ENCODE measurements around the gene PRLH. TPM values are rescaled to one million over a fixed set of nuclear protein-coding genes. Genes with fewer than 3 reads are reported as not detected.
A peak's percentile ranks its signal among the peaks of the same experiment; 100 is the strongest.

The PRLH gene
- total RNA-seq, 1 donor from 2014 or later, result not detected

DNA sequence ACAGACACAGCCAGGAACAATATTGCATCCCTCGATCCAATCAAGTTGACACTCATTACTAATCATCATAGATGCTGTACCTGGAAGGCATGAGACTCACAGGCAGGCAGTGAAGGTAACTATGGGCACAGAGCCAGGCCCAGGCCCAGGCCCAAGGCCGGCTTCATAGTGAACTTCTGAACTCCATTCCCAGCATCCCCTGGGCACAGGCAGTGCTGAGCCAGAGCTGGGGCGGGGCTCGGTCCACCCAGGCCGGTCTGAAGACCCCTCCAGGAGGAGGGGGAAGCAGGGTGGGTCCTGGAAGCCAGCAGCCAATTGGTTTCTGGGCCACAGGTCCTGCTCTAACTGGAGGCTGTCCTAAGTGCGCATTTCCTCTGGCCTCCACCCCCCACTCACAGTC, 41.7 kb upstream of the PRLH start:
- H3K4me1 Mint-ChIP-seq (ENCODE audit: low read depth, unreplicated experiment), result peaks cover 7% of the 10 kb centered on the region
- H3K4me3 Mint-ChIP-seq (ENCODE audit: unreplicated experiment), result no peak overlapping the region
- TF ChIP-seq, protein P1, sequence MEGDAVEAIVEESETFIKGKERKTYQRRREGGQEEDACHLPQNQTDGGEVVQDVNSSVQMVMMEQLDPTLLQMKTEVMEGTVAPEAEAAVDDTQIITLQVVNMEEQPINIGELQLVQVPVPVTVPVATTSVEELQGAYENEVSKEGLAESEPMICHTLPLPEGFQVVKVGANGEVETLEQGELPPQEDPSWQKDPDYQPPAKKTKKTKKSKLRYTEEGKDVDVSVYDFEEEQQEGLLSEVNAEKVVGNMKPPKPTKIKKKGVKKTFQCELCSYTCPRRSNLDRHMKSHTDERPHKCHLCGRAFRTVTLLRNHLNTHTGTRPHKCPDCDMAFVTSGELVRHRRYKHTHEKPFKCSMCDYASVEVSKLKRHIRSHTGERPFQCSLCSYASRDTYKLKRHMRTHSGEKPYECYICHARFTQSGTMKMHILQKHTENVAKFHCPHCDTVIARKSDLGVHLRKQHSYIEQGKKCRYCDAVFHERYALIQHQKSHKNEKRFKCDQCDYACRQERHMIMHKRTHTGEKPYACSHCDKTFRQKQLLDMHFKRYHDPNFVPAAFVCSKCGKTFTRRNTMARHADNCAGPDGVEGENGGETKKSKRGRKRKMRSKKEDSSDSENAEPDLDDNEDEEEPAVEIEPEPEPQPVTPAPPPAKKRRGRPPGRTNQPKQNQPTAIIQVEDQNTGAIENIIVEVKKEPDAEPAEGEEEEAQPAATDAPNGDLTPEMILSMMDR (IDR thresholded peaks at IDR 0.05; ENCODE audit: partially characterized antibody, unreplicated experiment), result no peak
- DNase-seq, result no peak
- no peaks in the 10 kb centered on the region for H3K27me3 Mint-ChIP-seq (ENCODE audit: unreplicated experiment)
- no peak overlapping the region for H3K27ac Mint-ChIP-seq (ENCODE audit: unreplicated experiment)
- no peaks in the 10 kb centered on the region for H3K36me3 Mint-ChIP-seq (ENCODE audit: unreplicated experiment)
- no peaks in the 10 kb centered on the region for H3K9me3 Mint-ChIP-seq (ENCODE audit: unreplicated experiment)

DNA sequence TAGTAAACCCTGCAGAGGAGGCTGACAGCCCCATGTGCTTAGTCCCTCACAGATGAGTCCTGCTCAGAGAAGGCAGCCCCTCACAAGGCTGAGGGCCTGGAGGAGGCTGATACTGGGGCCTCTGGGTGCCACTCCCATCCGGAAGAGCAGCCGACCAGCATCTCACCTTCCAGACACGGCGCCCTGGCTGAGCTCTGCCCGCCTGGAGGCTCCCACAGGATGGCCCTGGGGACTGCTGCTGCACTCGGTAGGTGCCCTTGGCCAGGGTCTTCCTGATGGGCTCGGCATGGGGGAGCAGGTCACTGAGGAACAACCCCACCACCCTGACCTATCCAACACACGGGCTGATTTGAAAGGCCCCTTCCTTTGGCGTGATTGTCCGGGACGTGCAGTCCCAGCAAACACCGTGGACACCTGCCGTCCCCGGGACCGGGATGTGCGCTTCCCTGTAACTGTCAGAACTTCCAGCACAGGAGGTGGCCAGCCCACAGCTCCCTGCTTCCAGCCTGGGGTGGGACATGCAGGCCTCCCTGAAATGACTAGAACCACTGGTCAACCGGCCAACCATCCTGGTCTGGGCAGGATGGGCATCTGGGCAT, 40.7 kb upstream of the PRLH start:
- TF ChIP-seq, protein P1 (IDR thresholded peaks at IDR 0.05; ENCODE audit: partially characterized antibody, unreplicated experiment), result no peak
- H3K27ac Mint-ChIP-seq (ENCODE audit: unreplicated experiment), result no peak overlapping the region
- H3K27me3 Mint-ChIP-seq (ENCODE audit: unreplicated experiment), result no peaks in the 10 kb centered on the region
- no peaks in the 10 kb centered on the region for H3K36me3 Mint-ChIP-seq (ENCODE audit: unreplicated experiment)
- peaks cover 1% of the 10 kb centered on the region for H3K9me3 Mint-ChIP-seq (ENCODE audit: unreplicated experiment)
- no peak overlapping the region for H3K4me3 Mint-ChIP-seq (ENCODE audit: unreplicated experiment)
- H3K4me1 Mint-ChIP-seq (ENCODE audit: low read depth, unreplicated experiment), result peaks cover 10% of the 10 kb centered on the region
- DNase-seq, result no peak

DNA sequence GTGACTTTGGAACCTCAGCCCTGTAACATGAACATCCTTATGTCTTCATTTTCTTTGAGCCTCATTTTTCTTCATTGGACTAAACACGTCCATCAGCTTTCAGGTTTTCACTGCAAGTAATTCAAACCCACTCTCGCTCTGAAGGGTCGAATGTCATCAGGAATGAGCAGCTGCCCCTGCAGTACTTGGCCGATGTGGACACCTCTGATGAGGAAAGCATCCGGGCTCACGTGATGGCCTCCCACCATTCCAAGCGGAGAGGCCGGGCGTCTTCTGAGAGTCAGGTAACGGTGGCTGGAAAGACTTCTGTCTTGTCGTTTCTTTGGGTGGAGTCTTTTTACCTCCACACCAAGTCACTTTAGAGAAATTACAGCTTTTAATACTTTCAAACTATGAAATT, 39.1 kb upstream of the PRLH start:
- no peak for DNase-seq
- Mint-ChIP-seq H3K9me3 (ENCODE audit: unreplicated experiment) (peaks cover 2% of the 10 kb centered on the region), H3K36me3 (ENCODE audit: unreplicated experiment) (no peaks in the 10 kb centered on the region), H3K27me3 (ENCODE audit: unreplicated experiment) (no peaks in the 10 kb centered on the region), H3K27ac (ENCODE audit: unreplicated experiment) (no peak overlapping the region), H3K4me3 (ENCODE audit: unreplicated experiment) (no peak overlapping the region), H3K4me1 (ENCODE audit: low read depth, unreplicated experiment) (peaks cover 17% of the 10 kb centered on the region)
- TF ChIP-seq, protein P1 (IDR thresholded peaks at IDR 0.05; ENCODE audit: partially characterized antibody, unreplicated experiment), result no peak

DNA sequence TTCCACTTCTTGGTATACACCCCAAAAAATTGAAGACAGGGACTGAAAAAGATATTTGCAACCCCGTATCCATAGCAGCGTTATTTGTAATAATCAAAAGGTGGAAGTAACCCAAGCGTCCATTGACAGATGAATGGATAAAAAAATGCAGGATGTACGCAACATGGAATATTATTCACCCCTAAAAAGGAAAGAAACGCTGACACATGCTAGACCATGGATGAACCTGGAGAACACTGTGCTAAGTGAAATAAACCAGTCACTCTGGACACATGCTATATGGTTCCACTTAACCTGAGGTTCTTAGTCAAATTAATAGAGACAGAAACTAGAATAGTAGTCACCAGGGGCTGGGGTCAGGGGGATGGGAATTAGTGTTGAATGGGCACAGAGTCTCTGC, 38.6 kb upstream of the PRLH start:
- Mint-ChIP-seq H3K36me3 (ENCODE audit: unreplicated experiment) (no peaks in the 10 kb centered on the region), H3K27me3 (ENCODE audit: unreplicated experiment) (no peaks in the 10 kb centered on the region), H3K9me3 (ENCODE audit: unreplicated experiment) (peaks cover 2% of the 10 kb centered on the region), H3K4me1 (ENCODE audit: low read depth, unreplicated experiment) (peaks cover 19% of the 10 kb centered on the region), H3K4me3 (ENCODE audit: unreplicated experiment) (no peak overlapping the region), H3K27ac (ENCODE audit: unreplicated experiment) (no peak overlapping the region)
- DNase-seq, result no peak
- TF ChIP-seq, protein P1 (IDR thresholded peaks at IDR 0.05; ENCODE audit: partially characterized antibody, unreplicated experiment), result no peak

DNA sequence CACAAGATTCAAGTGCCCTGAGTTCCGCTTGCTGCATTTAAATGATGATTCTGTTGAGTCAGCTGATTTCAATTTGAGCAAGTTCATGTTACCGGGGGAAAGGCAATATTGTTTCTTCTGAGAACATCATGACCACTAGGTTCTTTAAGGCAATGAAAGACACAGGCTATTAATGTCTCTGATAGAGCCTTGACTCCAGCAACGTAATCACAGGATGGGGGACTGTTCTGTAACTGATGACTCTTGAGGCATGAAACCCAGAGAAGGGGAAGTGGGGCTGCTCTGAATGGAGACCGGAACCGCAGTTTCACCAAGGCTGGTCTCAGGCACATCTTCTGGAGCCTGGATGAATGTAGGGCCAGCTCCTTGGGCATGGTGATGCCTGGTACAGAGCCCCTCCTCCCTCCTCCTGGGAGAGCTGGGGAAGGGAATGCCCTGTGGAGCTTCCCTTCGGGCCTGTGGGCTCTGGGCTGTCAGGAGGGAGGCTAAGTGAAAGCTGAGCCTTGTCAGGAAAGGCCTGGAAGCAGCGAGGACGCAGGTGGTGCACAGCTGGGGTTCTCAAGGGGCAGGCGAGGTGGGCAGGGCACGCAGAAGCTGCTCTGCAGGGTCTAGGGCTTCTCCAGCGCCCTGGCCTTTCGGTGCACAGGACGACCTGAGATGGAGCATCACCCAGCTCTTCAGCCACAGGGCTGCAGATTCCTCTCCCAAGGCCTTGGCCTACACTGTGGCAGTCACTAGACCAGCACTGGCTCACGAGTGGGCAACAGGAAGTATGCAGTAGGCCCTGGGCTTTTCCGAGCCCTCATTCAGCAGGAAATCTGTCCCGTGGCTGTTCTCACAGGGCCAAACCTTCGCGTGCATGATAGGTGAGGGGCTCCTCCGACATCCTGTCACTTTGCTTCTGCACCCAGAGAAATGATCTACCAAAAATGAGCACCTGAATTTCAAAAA, 36.6 kb upstream of the PRLH start:
- TF ChIP-seq, protein P1 (IDR thresholded peaks at IDR 0.05; ENCODE audit: partially characterized antibody, unreplicated experiment), result no peak
- no peaks in the 10 kb centered on the region for H3K36me3 Mint-ChIP-seq (ENCODE audit: unreplicated experiment)
- no peak overlapping the region for H3K4me3 Mint-ChIP-seq (ENCODE audit: unreplicated experiment)
- no peak overlapping the region for H3K27ac Mint-ChIP-seq (ENCODE audit: unreplicated experiment)
- peaks cover 19% of the 10 kb centered on the region for H3K4me1 Mint-ChIP-seq (ENCODE audit: low read depth, unreplicated experiment)
- DNase-seq, result peak; percentile 66
- H3K27me3 Mint-ChIP-seq (ENCODE audit: unreplicated experiment), result no peaks in the 10 kb centered on the region
- H3K9me3 Mint-ChIP-seq (ENCODE audit: unreplicated experiment), result peaks cover 4% of the 10 kb centered on the region

Measured in glutamatergic neuron (in vitro differentiated cells).